H1 (cell line): Measurements from ENCODE around the gene EPSTI1. TPM values are rescaled to one million over a fixed set of nuclear protein-coding genes. Genes with fewer than 3 reads are reported as not detected.
A peak's percentile ranks its signal among the peaks of the same experiment; 100 is the strongest.

Experiments
- CTCF ChIA-PET: fragments of 300-600 bp; sonication (Branson Sonifier 250); formaldehyde crosslinking; loops from one replicate; lab custom pipeline; 2021; ENCODE audit not compliant: partially characterized antibody; lab: Charles Lee
- POLR2A ChIA-PET: fragments of 300-600 bp; sonication (Branson Sonifier 250); formaldehyde crosslinking; loops from one replicate; lab custom pipeline; 2021; ENCODE audit warnings: inconsistent platforms; ENCODE audit not compliant: partially characterized antibody; lab: Charles Lee
- DNase-seq, 2 experiments: peaks; one replicate each; pipeline versions ENCODE4 v3.0.0 to v3.0.0-alpha.2; 2010 to 2022; ENCODE audit warnings: low spot score in 2 of 2, low read depth in 1 of 2, mixed read lengths in 1 of 2
- FAIRE-seq: peaks from 2 replicates; lab custom pipeline; 2011; peaks lifted over from hg19 to GRCh38; lab: Jason Lieb, UNC
- H2AFZ ChIP-seq: 2 replicates; pipeline ENCODE4 v1.8.1; 2012; ENCODE audit warnings: low read length, inconsistent platforms
- H2AK5ac ChIP-seq: 2 replicates; pipeline ENCODE4 v1.6.1; 2013; ENCODE audit warnings: low read depth, low read length
- H2BK120ac ChIP-seq: replicated peaks from 2 replicates; pipeline ENCODE3; 2013; ENCODE audit warnings: low read depth, low read length, inconsistent platforms
- H2BK12ac ChIP-seq: 2 replicates; pipeline ENCODE4 v1.6.1; 2013; ENCODE audit warnings: low read depth, low read length
- H2BK15ac ChIP-seq: 2 replicates; pipeline ENCODE4 v1.6.1; 2013; ENCODE audit warnings: low read length
- H2BK20ac ChIP-seq: 2 replicates; pipeline ENCODE4 v1.6.1; 2013; ENCODE audit warnings: low read length
- H2BK5ac ChIP-seq: 2 replicates; pipeline ENCODE4 v1.6.1; 2013; ENCODE audit warnings: low read depth, low read length
- H3K14ac ChIP-seq: 2 replicates; pipeline ENCODE4 v1.6.1; 2013; ENCODE audit warnings: inconsistent platforms; ENCODE audit not compliant: insufficient read length
- H3K18ac ChIP-seq: 2 replicates; pipeline ENCODE4 v1.6.1; 2013; ENCODE audit warnings: low read length; ENCODE audit errors: extremely low read depth
- H3K23ac ChIP-seq: 2 replicates; pipeline ENCODE4 v1.6.1; 2013; ENCODE audit warnings: inconsistent platforms; ENCODE audit not compliant: insufficient read length
- H3K23me2 ChIP-seq: 2 replicates; pipeline ENCODE4 v1.6.1; 2013; ENCODE audit warnings: low read depth, low read length
- H3K27ac ChIP-seq: 2 replicates; pipeline ENCODE4 v1.6.1; 2011; ENCODE audit warnings: low read depth, low read length, inconsistent platforms
- H3K27me3 ChIP-seq, 4 experiments: replicated peaks in 1 of 4; 1 replicate in 1 of 4; 2 replicates in 3 of 4; pipeline versions ENCODE4 v1.6.1 to v1.8.1; 2011 to 2013; ENCODE audit warnings: low read length in 3 of 4, mild to moderate bottlenecking in 3 of 4, inconsistent platforms in 2 of 4, mixed read lengths in 2 of 4, moderate library complexity in 1 of 4; ENCODE audit not compliant: control insufficient read depth in 3 of 4, insufficient read depth in 3 of 4; ENCODE audit errors: extremely low read depth in 1 of 4
- H3K36me3 ChIP-seq, 4 experiments: 2 replicates each; pipeline versions ENCODE4 v1.6.1 to v1.8.1; 2011 to 2013; ENCODE audit warnings: mild to moderate bottlenecking in 4 of 4, low read length in 3 of 4, moderate library complexity in 2 of 4, control low read depth in 1 of 4, inconsistent platforms in 1 of 4; ENCODE audit not compliant: insufficient read depth in 4 of 4, control insufficient read depth in 2 of 4
- H3K4ac ChIP-seq: replicated peaks from 2 replicates; pipeline ENCODE3; 2013; ENCODE audit warnings: low read length, low read depth, mixed read lengths, inconsistent platforms; ENCODE audit not compliant: insufficient read length
- H3K4me1 ChIP-seq, 4 experiments: replicated peaks in 1 of 4; 1 replicate in 1 of 4; 2 replicates in 3 of 4; pipeline versions ENCODE4 v1.6.1 to v1.8.1; 2011 to 2013; ENCODE audit warnings: low read length in 3 of 4, inconsistent platforms in 2 of 4, mixed read lengths in 1 of 4; ENCODE audit not compliant: insufficient read depth in 4 of 4, control insufficient read depth in 3 of 4
- H3K4me2 ChIP-seq, 2 experiments: 2 replicates each; pipeline versions ENCODE4 v1.6.1 to v1.8.1; 2011 to 2013; ENCODE audit warnings: low read depth in 2 of 2, low read length in 2 of 2, control low read depth in 1 of 2, inconsistent platforms in 1 of 2, mild to moderate bottlenecking in 1 of 2; ENCODE audit not compliant: insufficient read depth in 1 of 2
- H3K4me3 ChIP-seq, 4 experiments: fragments of 200-600, 300-600 bp in 1 of 4; sonication (generic), shearing (Covaris generic), sonication (Bioruptor Twin) in 1 of 4; 2 replicates each; pipeline versions ENCODE4 v1.5.1 to v1.8.1; 2011 to 2016; ENCODE audit warnings: low read length in 4 of 4, low read depth in 3 of 4, control low read depth in 2 of 4, inconsistent platforms in 2 of 4, mild to moderate bottlenecking in 2 of 4, mixed read lengths in 1 of 4, moderate library complexity in 1 of 4; ENCODE audit not compliant: insufficient read depth in 2 of 4; ENCODE audit errors: extremely low read depth in 1 of 4
- H3K56ac ChIP-seq: replicated peaks from 2 replicates; pipeline ENCODE3; 2013; ENCODE audit warnings: low read depth, mild to moderate bottlenecking, mixed read lengths, low read length, inconsistent platforms; ENCODE audit not compliant: insufficient read length
- H3K79me1 ChIP-seq: 2 replicates; pipeline ENCODE4 v1.6.1; 2013; ENCODE audit warnings: low read depth, low read length, control low read depth
- H3K79me2 ChIP-seq, 2 experiments: 2 replicates each; pipeline versions ENCODE4 v1.6.1 to v1.8.1; 2012 to 2013; ENCODE audit warnings: low read length in 2 of 2, mild to moderate bottlenecking in 2 of 2, inconsistent platforms in 1 of 2; ENCODE audit not compliant: insufficient read depth in 2 of 2, control insufficient read depth in 1 of 2
- H3K9ac ChIP-seq, 4 experiments: replicated peaks in 1 of 4; 1 replicate in 1 of 4; 2 replicates in 3 of 4; pipeline versions ENCODE4 v1.6.1 to v1.8.1; 2011 to 2013; ENCODE audit warnings: low read depth in 3 of 4, low read length in 3 of 4, control low read depth in 2 of 4, mild to moderate bottlenecking in 2 of 4, moderate library complexity in 2 of 4, inconsistent platforms in 1 of 4; ENCODE audit errors: extremely low read depth in 1 of 4
- H3K9me3 ChIP-seq, 2 experiments: 2 replicates each; pipeline versions ENCODE4 v1.6.1 to v1.8.1; 2012 to 2013; ENCODE audit warnings: mild to moderate bottlenecking in 2 of 2, moderate library complexity in 2 of 2, control low read depth in 1 of 2, inconsistent platforms in 1 of 2, low read depth in 1 of 2, low read length in 1 of 2, mixed read lengths in 1 of 2; ENCODE audit not compliant: insufficient read depth in 2 of 2
- H4K20me1 ChIP-seq, 2 experiments: replicated peaks in 1 of 2; 2 replicates each; pipeline versions ENCODE3 to v1.8.1; 2011 to 2013; ENCODE audit warnings: inconsistent platforms in 2 of 2, low read length in 2 of 2, mild to moderate bottlenecking in 1 of 2; ENCODE audit not compliant: insufficient read depth in 2 of 2, control insufficient read depth in 1 of 2
- H4K5ac ChIP-seq: 2 replicates; pipeline ENCODE4 v1.6.1; 2013; ENCODE audit warnings: low read length, low read depth, mixed read lengths, inconsistent platforms; ENCODE audit not compliant: insufficient read length
- H4K8ac ChIP-seq: 2 replicates; pipeline ENCODE4 v1.8.0; 2013; ENCODE audit warnings: mild to moderate bottlenecking, moderate library complexity, low read length, inconsistent platforms; ENCODE audit not compliant: insufficient read depth; ENCODE audit errors: extremely low read depth
- H4K91ac ChIP-seq: replicated peaks from 2 replicates; pipeline ENCODE3; 2013; ENCODE audit warnings: low read length, mixed read lengths, inconsistent platforms; ENCODE audit not compliant: insufficient read length
- EZH2 ChIP-seq: fragments of 200-600 bp; sonication (generic); IDR thresholded peaks from 2 replicates; pipeline ENCODE4 v1.7.1; 2012; ENCODE audit warnings: low read depth, mild to moderate bottlenecking, moderate library complexity, low read length, inconsistent platforms; ENCODE audit not compliant: severe bottlenecking
- JUND ChIP-seq: IDR thresholded peaks from 2 replicates; pipeline ENCODE4 v1.6.1; 2011; ENCODE audit warnings: mild to moderate bottlenecking, improper control_type of control experiment, low read length
- RAD21 ChIP-seq, 2 experiments: IDR thresholded peaks in 1 of 2; conservative IDR thresholded peaks in 1 of 2; 2 replicates each; pipeline ENCODE4 v1.6.1; 2011; ENCODE audit warnings: low read depth in 2 of 2, low read length in 2 of 2, improper control_type of control experiment in 1 of 2, inconsistent platforms in 1 of 2, mild to moderate bottlenecking in 1 of 2, moderate library complexity in 1 of 2
- RBBP5 ChIP-seq: IDR thresholded peaks from 2 replicates; pipeline ENCODE4 v1.7.1; 2012; ENCODE audit warnings: low read depth, mild to moderate bottlenecking, inconsistent platforms, low read length, moderate library complexity, borderline replicate concordance
- WGBS, 2 experiments: shearing (Covaris generic) in 1 of 2; methylation state at CpG; one replicate each; pipeline versions ENCODE4 v1.1.6 to v1.1.7; 2013 to 2015; ENCODE audit warnings: low lambda C conversion rate in 2 of 2, mixed read lengths in 2 of 2, inconsistent platforms in 1 of 2, low coverage in 1 of 2, missing lambda C conversion rate in 1 of 2; ENCODE audit not compliant: insufficient replicate concordance in 2 of 2, insufficient coverage in 1 of 2, insufficient read length in 1 of 2; ENCODE audit errors: extremely low coverage in 1 of 2, missing lambda C conversion rate in 1 of 2; 5-methylcytosine and 5-hydroxymethylcytosine counted together
- long read RNA-seq, 2 experiments: library from RNA in 1 of 2; library from capped mRNA in 1 of 2; stranded (forward); transcript quantifications; one replicate each; pipeline ENCODE4 v2.0.0, GENCODE V29; 2021; ENCODE audit warnings: inconsistent platforms in 1 of 2
- polyA minus RNA-seq, 3 experiments: library from RNA; depleted of rRNA, polyadenylated mRNA; stranded (reverse); fragments of >200 nt; gene quantifications; 1 replicate in 2 of 3; 2 replicates in 1 of 3; pipeline ENCODE4 v1.2.3, GENCODE V29; 2011
- polyA plus RNA-seq, 7 experiments: library from polyadenylated mRNA; depleted of rRNA in 3 of 7; stranded (reverse) in 5 of 7; unstranded in 2 of 7; fragments of >200 nt in 5 of 7; fragments of 200-250 nt in 2 of 7; gene quantifications; 1 replicate in 5 of 7; 2 replicates in 1 of 7; 4 replicates in 1 of 7; pipeline versions ENCODE4 v1.2.1 to v1.2.3, GENCODE V29; 2011 to 2013; ENCODE audit warnings: missing spikeins in 2 of 7, mixed read lengths in 2 of 7
- total RNA-seq: library from RNA; stranded (reverse); fragmentation: NEBNext Ultra II Directional; extraction: Animal tissue kit (Norgen Biotek cat#: 25700); gene quantifications from 2 replicates; pipeline ENCODE4 v1.2.1, GENCODE V29; 2021

Gene EPSTI1, protein sequence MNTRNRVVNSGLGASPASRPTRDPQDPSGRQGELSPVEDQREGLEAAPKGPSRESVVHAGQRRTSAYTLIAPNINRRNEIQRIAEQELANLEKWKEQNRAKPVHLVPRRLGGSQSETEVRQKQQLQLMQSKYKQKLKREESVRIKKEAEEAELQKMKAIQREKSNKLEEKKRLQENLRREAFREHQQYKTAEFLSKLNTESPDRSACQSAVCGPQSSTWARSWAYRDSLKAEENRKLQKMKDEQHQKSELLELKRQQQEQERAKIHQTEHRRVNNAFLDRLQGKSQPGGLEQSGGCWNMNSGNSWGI
- 0.37 and 0.46 TPM in 2 replicates for total RNA-seq
- 0.11 and 0.23 TPM in 2 replicates for polyA plus RNA-seq (2011; rRNA removed)
- polyA plus RNA-seq (2011; cell fraction: cytosol; rRNA removed) = 0.22 TPM
- 0.06 TPM for polyA plus RNA-seq (2011; cell fraction: nucleus; rRNA removed)
- 0.18 to 0.60 TPM (median 0.31 TPM) in 4 replicates for polyA plus RNA-seq (2012, experiment 1 of 2)
- polyA plus RNA-seq (2012, experiment 2 of 2) = not detected
- polyA plus RNA-seq (2013, experiment 1 of 2) = 0.30 TPM
- polyA plus RNA-seq (2013, experiment 2 of 2) = 0.35 TPM
- 0.06 and 0.41 TPM in 2 replicates for polyA minus RNA-seq (2011; rRNA and poly(A)+ RNA removed)
- polyA minus RNA-seq (2011; cell fraction: cytosol; rRNA and poly(A)+ RNA removed) = not detected
- polyA minus RNA-seq (2011; cell fraction: nucleus; rRNA and poly(A)+ RNA removed) = 0.90 TPM
- long read RNA-seq, experiment 1 = 0 reads
- long read RNA-seq, experiment 2, partial matches to known transcripts = 0 of 1 reads
- long read RNA-seq, experiment 2, other reads (novel, unspliced or antisense) = 1 of 1 reads

DNA sequence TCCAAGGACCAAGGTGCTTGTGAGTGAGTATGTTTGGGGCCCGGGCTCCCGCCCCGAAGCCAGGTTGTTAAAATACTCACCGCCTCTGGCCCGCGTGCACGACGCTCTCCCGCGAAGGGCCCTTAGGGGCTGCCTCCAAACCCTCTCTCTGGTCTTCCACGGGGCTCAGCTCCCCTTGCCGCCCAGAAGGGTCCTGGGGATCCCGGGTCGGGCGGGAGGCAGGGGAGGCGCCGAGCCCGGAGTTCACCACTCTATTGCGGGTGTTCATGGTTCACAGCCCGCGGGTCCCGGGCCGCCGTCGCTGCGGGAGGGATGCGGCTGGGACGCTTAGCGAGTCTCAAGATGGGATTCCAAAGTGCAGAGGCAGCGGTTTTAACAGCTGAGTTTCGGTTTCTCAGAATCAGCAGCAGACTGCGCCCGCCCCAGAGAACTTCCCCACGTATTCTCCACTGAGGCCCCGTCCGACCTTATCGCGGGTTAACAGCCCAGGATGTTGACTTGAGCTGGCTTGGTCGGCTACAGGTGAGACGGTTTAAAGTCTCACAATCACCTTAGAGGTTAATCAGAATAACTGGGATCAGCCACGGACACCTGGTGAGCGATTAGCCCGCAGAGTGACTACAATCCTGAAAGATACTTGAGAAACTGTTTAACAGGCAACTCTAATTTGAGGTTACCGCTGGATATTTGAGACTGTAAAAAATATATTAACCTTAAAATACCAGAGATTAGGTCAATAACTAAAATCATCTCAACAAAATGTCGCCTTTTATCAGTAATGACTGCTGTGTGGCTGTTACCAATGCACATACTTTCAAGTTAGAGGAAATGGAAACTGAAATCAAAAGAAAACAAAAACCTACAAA is at the start of gene EPSTI1:
EPSTI1 (minus strand) TSS at position 344 of the 866 bp plus-strand sequence; CDS start at position 268, 76 bp downstream.
- Histone ChIP-seq H2AFZ (peak within 1 kb of the TSS; percentile 55), H3K9ac (peak within 1 kb of the TSS in 3 of 4 experiments; percentile 8 to 44 (median 12); a peak in 2 of 7 replicates), H3K4ac (no peak within 1 kb of the TSS), H4K20me1 (no peaks in the 10 kb centered on the region), H4K5ac (no peak within 1 kb of the TSS), H3K9me3 (no peaks in the 10 kb centered on the region), H2BK5ac (no peak within 1 kb of the TSS), H3K23ac (no peak within 1 kb of the TSS), H3K4me1 (peaks cover 0 to 5% (median 0%) of the 10 kb centered on the region in 4 experiments; a peak in 2 of 7 replicates), H3K4me3 (peak within 1 kb of the TSS; percentile 19 to 65 (median 43)), H2BK20ac (no peak within 1 kb of the TSS), H3K27ac (no peak within 1 kb of the TSS), H3K18ac (no peak within 1 kb of the TSS), H3K23me2 (peaks cover 2% of the 10 kb centered on the region; the same call in 1 of the 2 replicates), H3K56ac (no peak within 1 kb of the TSS), H3K79me1 (no peaks in the 10 kb centered on the region), H3K14ac (no peak within 1 kb of the TSS), H3K79me2 (no peaks in the 10 kb centered on the region), H2AK5ac (no peak within 1 kb of the TSS; the same call in 1 of the 2 replicates), H4K91ac (peak within 1 kb of the TSS; percentile 65), H4K8ac (peak within 1 kb of the TSS; percentile 80; the same call in 1 of the 2 replicates), H3K4me2 (peak within 1 kb of the TSS; percentile 62 to 81), H3K36me3 (no peaks in the 10 kb centered on the region), H2BK120ac (peak within 1 kb of the TSS; percentile 61), H2BK15ac (0 out of 2 replicates have a peak within 1 kb of the TSS, but pooled peaks have one; percentile 3), H2BK12ac (peak within 1 kb of the TSS; percentile 40; the same call in 1 of the 2 replicates), H3K27me3 (peaks cover 0 to 19% (median 13%) of the 10 kb centered on the region in 4 experiments; a peak in 6 of 7 replicates)
- CTCF ChIA-PET = interaction anchor here (0.5 to 4.4 kb wide), 4 partner anchors 20 to 370 kb away, joined by 3 to 25 read pairs (median 8); no protein-coding TSS in a partner anchor
- no peak for FAIRE-seq
- peak in 1 of 2 experiments; percentile 76 for DNase-seq
- WGBS, 2 experiments = 8% methylated on average over 44 of the region's 45 CpGs; no CpG with 5 or more reads in 1 of the 2 experiments
- POLR2A ChIA-PET = interaction anchor here (0.9 to 2.5 kb wide), 3 partner anchors 9 to 127 kb away, joined by 3 to 10 read pairs (median 7); no protein-coding TSS in a partner anchor
- TF ChIP-seq RBBP5 (peak; percentile 63; the same call in 1 of the 2 replicates), EZH2 (peak; percentile 35), JUND (no peak), RAD21 (IDR thresholded peaks at IDR 0.05 in 1 of 2, conservative IDR thresholded peaks at IDR 0.05 in 1 of 2; ENCODE audit: low read depth in 2 of 2, low read length in 2 of 2) (no peak)
